Measurements from ENCODE around the gene HSD17B12. TPM values are rescaled to one million over a fixed set of nuclear protein-coding genes. Genes with fewer than 3 reads are reported as not detected.

HSD17B12 gene
- total RNA-seq, 1 donor from 2014 or later = 84.9 TPM

DNA sequence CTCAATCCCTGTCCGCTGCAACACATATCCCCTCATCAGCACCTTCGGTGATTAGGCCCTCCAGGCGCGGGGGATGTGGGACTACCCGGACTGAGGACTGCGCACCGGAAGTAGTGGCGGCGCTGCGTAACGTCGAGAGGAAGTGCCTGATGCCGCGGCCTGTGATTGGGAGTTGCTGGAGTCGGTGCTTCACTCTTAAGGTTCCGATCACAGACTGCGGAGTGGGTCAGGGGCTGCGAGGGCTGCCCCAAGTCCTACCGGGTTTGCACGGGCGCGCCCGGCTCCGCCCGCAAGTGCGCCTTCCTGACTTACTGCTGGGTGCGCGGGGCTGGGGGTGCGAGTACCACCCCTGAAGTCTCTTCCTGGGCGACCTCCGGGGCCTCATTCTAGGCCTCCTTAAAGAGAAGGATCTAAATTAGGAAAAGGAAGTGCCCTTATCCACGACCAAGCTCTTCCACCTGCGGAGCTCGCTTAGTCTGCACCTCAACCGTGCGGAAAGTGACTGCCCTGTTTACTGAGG is 200.2 kb downstream of the HSD17B12 start, which contains the start of gene ALKBH3:
Gene ALKBH3 (plus strand): TSS at position 192 of the 520 bp plus-strand sequence. CDS start 1,822 bp downstream, outside the sequence.
- H3K27ac Mint-ChIP-seq = peak within 1 kb of the TSS; percentile 87
- peaks cover 41% of the 10 kb centered on the region for H3K27me3 Mint-ChIP-seq
- H3K9me3 Mint-ChIP-seq (ENCODE audit: low read depth) = peaks cover 4% of the 10 kb centered on the region

GRCh38 chr11:43892851-43893250 is 212.3 kb downstream of the HSD17B12 start:
- TF ChIP-seq CTCF (IDR thresholded peaks at IDR 0.05; ENCODE audit: unreplicated experiment) = no peak
- Mint-ChIP-seq H3K36me3 (ENCODE audit: insufficient read depth) (peaks cover 25% of the 10 kb centered on the region), H3K4me1 (ENCODE audit: low read depth) (no peaks in the 10 kb centered on the region), H3K9me3 (ENCODE audit: low read depth) (no peaks in the 10 kb centered on the region), H3K27me3 (no peaks in the 10 kb centered on the region), H3K27ac (no peak overlapping the region), H3K4me3 (ENCODE audit: low read depth) (no peak overlapping the region)
- DNase-seq (ENCODE audit: low spot score, unreplicated experiment) = no peak

More for the DNA sequence above, 200.2 kb downstream of the HSD17B12 start, which contains the start of gene ALKBH3:
- Mint-ChIP-seq H3K36me3 (ENCODE audit: insufficient read depth) (peaks cover 5% of the 10 kb centered on the region), H3K4me1 (ENCODE audit: low read depth) (peaks cover 14% of the 10 kb centered on the region), H3K4me3 (ENCODE audit: low read depth) (peak within 1 kb of the TSS; percentile 93)
- no peak for TF ChIP-seq CTCF (IDR thresholded peaks at IDR 0.05; ENCODE audit: unreplicated experiment)
- DNase-seq (ENCODE audit: low spot score, unreplicated experiment) = peak; percentile 81

- DNase-seq (ENCODE audit: low spot score, unreplicated experiment) = no peak
- no peak overlapping the region for H3K4me3 Mint-ChIP-seq (ENCODE audit: low read depth)
- H3K36me3 Mint-ChIP-seq (ENCODE audit: insufficient read depth) = peaks cover 40% of the 10 kb centered on the region
- no peaks in the 10 kb centered on the region for H3K27me3 Mint-ChIP-seq
- no peak for TF ChIP-seq CTCF (IDR thresholded peaks at IDR 0.05; ENCODE audit: unreplicated experiment)
- no peaks in the 10 kb centered on the region for H3K4me1 Mint-ChIP-seq (ENCODE audit: low read depth)
- H3K27ac Mint-ChIP-seq = no peak overlapping the region
- H3K9me3 Mint-ChIP-seq (ENCODE audit: low read depth) = no peaks in the 10 kb centered on the region
These were observed 214.0 kb downstream of the HSD17B12 start for GRCh38 chr11:43894546-43894945.

GRCh38 chr11:43895601-43896000 is 215.1 kb downstream of the HSD17B12 start:
- H3K36me3 Mint-ChIP-seq (ENCODE audit: insufficient read depth) = peaks cover 36% of the 10 kb centered on the region
- TF ChIP-seq CTCF (IDR thresholded peaks at IDR 0.05; ENCODE audit: unreplicated experiment) = no peak
- H3K9me3 Mint-ChIP-seq (ENCODE audit: low read depth) = no peaks in the 10 kb centered on the region
- no peaks in the 10 kb centered on the region for H3K4me1 Mint-ChIP-seq (ENCODE audit: low read depth)
- H3K27ac Mint-ChIP-seq = no peak overlapping the region
- DNase-seq (ENCODE audit: low spot score, unreplicated experiment) = no peak
- H3K4me3 Mint-ChIP-seq (ENCODE audit: low read depth) = no peak overlapping the region
- no peaks in the 10 kb centered on the region for H3K27me3 Mint-ChIP-seq

GRCh38 chr11:43898574-43898973 is 218.0 kb downstream of the HSD17B12 start:
- no peak for DNase-seq (ENCODE audit: low spot score, unreplicated experiment)
- Mint-ChIP-seq H3K4me3 (ENCODE audit: low read depth) (no peak overlapping the region), H3K36me3 (ENCODE audit: insufficient read depth) (peaks cover 38% of the 10 kb centered on the region), H3K27ac (no peak overlapping the region), H3K27me3 (no peaks in the 10 kb centered on the region), H3K9me3 (ENCODE audit: low read depth) (no peaks in the 10 kb centered on the region), H3K4me1 (ENCODE audit: low read depth) (no peaks in the 10 kb centered on the region)
- TF ChIP-seq CTCF (IDR thresholded peaks at IDR 0.05; ENCODE audit: unreplicated experiment) = no peak

Measured in progenitor cell of endocrine pancreas (in vitro differentiated cells).